Measurements from ENCODE around the gene SGPP2.

SGPP2 gene

DNA sequence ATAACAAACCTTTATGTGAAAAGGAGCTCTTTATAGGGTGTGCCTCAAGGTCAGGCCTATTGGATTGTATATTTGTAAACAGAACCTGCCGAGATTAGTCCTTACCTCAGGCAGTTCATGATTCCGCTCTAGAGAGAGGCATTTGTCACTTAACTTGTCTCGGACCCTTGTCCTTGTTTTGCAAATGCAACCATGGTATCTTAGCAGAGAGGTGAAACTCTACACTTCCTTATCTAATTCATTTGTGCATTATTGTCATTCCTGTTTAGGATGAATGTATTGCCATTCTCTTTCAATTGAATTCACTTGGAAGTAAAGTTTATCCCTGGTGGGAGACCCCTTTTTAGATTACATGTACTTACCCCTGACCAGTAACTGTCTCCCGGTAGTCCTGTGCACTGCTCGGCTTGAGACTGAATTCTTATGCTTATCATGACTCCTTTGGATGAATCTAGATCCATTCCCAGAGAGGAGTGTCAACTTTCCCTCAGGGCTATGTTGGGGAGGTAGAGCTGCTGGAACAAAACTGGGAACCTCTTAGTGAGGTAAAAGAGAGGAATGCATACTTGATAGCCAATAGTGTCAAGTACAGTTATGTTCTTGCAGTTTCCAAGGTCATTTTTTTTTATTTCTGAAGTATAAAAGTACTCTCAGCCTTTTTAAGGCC is 46.6 kb downstream of the SGPP2 start:
- DNase-seq (ENCODE audit: low spot score) = no peak

DNA sequence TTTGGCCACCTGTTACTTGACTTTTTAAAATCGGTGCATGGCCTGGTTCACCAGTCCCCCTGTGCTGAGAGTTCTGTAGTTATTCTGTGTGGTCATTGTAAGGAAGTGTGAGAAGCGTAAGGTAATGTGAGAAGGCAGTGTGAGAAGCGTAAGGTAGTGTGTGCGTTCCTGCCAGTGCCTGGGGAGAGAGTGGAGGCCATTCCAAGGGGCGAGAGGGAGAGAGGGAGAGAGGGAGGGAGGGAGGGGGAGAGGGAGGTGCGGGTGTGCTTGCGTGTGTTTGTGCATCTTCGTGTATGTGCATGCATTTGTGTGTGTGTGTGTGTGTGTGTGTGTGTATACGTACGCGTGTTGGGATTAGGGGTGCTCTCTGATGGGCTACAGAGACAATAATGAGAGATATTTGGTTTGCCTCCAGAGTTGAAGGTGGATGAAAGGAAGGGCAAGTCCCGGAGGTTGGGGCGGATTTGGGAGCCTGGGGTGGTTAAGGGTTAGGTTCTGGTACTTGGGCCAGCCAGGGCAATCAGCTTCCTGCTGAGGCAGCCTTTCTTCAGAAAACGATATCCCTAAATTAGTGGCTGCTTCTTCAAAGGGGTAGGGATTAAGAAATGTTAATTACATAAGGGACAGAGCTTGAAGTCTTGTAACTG is 53.7 kb downstream of the SGPP2 start:
- DNase-seq (ENCODE audit: low spot score) = no peak

GRCh38 chr2:222479859-222480258 is 55.5 kb downstream of the SGPP2 start:
- DNase-seq (ENCODE audit: low spot score) = peak; percentile 53

DNA sequence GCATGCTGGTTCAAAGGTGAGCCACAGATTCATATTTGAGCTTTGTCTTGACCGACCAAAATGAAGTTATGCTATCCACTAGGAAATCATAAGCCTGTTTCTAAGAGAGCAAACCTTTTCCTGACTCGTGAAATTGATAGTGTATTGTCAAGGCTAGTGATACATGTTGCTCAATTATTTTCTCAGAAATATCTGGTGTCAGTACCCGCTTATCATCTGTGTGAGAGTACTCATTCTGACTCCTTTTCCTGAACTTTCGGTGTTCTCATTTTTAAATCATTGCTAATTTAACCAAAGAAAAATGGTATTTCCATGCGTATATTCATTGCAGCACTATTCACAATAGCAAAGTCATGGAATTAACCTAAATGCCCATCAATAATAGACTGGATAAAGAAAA is 56.2 kb downstream of the SGPP2 start:
- DNase-seq (ENCODE audit: low spot score) = no peak

GRCh38 chr2:222481941-222482340 is 57.6 kb downstream of the SGPP2 start:
- no peak for DNase-seq (ENCODE audit: low spot score)

- DNase-seq (ENCODE audit: low spot score) = peak; percentile 37
Observed at GRCh38 chr2:222483513-222484039, 59.2 kb downstream of the SGPP2 start.

GRCh38 chr2:222485367-222486211 is 61.2 kb downstream of the SGPP2 start:
- no peak for DNase-seq (ENCODE audit: low spot score)

DNA sequence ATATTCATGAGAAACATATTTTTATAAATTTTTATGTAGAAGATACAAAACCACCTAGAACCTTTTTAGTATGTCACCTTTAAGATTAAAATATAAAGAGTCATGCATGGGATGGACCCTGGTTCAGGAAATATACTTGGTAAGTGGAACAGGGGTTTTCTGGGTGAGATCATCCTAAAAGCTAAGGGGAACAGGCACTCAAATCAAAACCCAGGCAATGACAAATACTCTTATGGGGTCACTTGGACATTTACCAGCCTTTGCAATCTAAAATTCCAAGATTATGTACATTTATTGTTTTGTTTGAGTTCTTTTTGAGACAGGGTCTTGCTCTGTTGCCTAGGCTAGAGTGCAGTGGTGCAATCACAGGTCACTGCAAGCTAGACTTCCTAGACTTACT is 65.8 kb downstream of the SGPP2 start:
- no peak for DNase-seq (ENCODE audit: low spot score)

GRCh38 chr2:222492683-222493082 is 68.3 kb downstream of the SGPP2 start:
- DNase-seq (ENCODE audit: low spot score) = no peak

DNA sequence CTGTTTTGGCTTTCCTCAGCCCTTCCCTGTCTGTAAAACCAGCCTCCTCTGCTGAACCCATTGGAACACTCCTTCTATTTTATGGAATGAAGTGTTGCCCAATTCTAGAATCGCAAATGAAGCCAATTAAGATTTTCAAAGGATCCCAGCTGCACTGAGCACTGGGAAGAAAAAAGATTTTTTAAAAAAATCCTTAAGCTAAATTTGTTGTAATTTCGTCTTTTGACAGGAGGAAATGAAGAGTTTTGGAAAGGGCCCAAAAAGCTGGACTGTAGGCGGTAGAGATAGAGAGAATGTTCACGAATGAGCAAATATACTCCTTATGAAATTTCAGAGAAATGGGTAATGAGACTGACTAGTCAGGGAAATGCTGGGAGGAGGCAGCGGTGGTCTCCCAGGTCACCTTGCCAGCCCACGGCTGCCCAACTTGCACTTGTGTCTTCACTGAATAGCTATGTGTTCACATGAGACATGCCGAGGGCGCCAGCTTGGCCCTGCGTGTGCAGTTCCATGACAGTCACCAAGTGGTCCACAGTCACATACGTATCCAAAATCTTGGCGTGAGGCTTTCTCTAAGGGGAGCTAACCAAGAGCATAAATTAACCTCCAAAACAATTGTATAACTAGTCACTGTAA is 69.9 kb downstream of the SGPP2 start:
- DNase-seq (ENCODE audit: low spot score) = no peak

DNA sequence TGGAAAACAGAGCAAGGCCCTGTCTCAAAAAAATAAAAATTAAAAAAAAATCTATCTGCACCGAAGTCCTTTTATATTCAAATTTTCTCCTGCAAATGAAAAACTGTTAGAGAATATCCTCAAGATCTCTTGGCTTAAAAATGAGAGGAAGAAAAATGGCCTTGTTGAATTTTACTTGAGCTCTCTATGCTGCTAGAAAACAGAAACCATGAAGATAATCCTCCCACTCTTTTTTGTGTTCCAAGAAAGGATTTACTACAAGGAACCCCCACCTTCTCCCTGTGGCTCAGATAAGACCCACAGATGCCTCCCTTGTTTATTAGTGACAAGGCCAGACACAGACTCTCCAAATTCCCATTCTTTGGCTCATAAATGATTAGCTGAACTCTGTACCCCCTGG is 71.0 kb downstream of the SGPP2 start:
- no peak for DNase-seq (ENCODE audit: low spot score)

DNA sequence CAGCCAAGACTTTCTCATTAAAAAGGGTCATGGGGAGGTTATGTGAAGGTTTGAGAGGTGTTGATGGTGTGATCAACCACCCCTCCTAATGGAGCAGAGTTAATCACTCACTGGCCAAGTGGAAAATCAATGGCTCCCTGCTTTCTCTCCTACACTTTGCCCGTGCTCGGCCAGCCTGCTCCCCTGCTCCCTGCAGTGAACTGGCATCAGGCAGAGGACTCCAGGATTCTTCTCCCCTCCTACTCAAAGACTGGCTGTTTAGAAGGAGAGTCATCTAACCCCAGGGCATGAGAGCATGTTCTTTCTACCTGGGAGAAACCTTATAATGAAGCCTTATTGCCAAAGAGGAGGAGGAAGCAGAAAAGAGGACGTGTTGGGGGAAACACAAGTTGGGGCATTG is 74.9 kb downstream of the SGPP2 start:
- no peak for DNase-seq (ENCODE audit: low spot score)

- no peak for DNase-seq (ENCODE audit: low spot score)
Observed at GRCh38 chr2:222504191-222504590, 79.8 kb downstream of the SGPP2 start.

DNA sequence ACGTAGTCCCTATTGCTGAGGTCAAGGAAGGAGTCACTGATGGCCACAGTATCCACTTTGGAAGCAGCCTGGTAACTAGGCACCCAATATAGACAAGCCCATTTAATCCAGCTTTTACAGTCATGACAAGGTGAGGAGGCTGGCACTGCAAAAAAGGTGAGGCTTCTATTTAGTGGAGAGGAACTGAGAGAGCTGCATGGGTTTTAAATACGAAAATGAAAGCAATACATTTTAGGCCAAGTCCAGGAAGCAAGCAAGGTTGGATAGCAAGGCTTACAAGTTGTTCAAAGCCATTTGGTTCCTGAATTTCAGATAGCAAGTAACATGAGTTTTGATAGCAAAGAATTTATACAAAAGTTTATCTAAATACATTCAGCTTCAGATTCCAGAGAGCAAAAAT is 80.4 kb downstream of the SGPP2 start:
- no peak for DNase-seq (ENCODE audit: low spot score)

GRCh38 chr2:222506230-222506935 is 82.0 kb downstream of the SGPP2 start:
- DNase-seq (ENCODE audit: low spot score) = no peak

DNA sequence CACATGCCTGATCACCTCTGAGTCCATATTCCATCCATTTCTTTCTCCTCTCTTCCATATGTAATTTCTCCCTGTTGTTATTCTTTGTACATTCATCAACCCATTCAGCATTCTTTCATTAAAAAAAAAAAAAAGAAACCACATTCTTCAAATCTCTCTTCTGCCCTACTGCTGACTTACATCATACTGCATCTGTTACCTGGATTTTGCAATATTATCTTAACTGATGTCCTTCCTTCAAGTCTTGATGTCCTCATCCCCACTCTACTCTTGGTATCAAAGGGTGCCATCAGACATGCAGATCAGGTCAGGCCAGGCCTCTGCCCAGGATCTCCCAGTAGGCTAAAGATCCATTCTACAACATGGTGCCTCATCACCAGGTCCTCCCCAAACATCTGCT is 90.6 kb downstream of the SGPP2 start:
- no peak for DNase-seq (ENCODE audit: low spot score)

- no peak for DNase-seq (ENCODE audit: low spot score)
Observed at GRCh38 chr2:222518570-222519381, 94.4 kb downstream of the SGPP2 start.

- no peak for DNase-seq (ENCODE audit: low spot score)
Observed at GRCh38 chr2:222521099-222521498, 96.8 kb downstream of the SGPP2 start.

- DNase-seq (ENCODE audit: low spot score) = no peak
Observed at GRCh38 chr2:222522082-222522481, 97.7 kb downstream of the SGPP2 start.

- DNase-seq (ENCODE audit: low spot score) = no peak
Observed at GRCh38 chr2:222523783-222524544, 99.6 kb downstream of the SGPP2 start.
